ENCODE data around the gene FAM131A. TPM values are rescaled to one million over a fixed set of nuclear protein-coding genes. Genes with fewer than 3 reads are reported as not detected.

The FAM131A gene
- total RNA-seq, 1 experiment from 2014 or later: 15.1 TPM

- intact Hi-C loops (cut with micrococcal nuclease; ENCODE audit: unreplicated experiment): no loop called here
- no peak overlapping the region for H3K27ac ChIP-seq (ENCODE audit: low read depth, low read length, poor library complexity, severe bottlenecking)
Observed at GRCh38 chr3:184368586-184369183, 31.3 kb downstream of the FAM131A start.

GRCh38 chr3:184371570-184372018 lies 34.2 kb downstream of the FAM131A start:
- intact Hi-C loops (cut with micrococcal nuclease; ENCODE audit: unreplicated experiment): loop anchor here (1.0 to 10.0 kb wide), 4 partner anchors 96 to 413 kb away; no protein-coding TSS in a partner anchor
- DNase-seq (ENCODE audit: low spot score): peak; percentile 92
- peaks cover 11% of the 10 kb centered on the region for H3K4me1 ChIP-seq (ENCODE audit: insufficient read depth, low read length, poor library complexity, severe bottlenecking)
- H3K36me3 ChIP-seq (ENCODE audit: insufficient read depth, low read length, poor library complexity, severe bottlenecking): peaks cover 19% of the 10 kb centered on the region
- TF ChIP-seq CTCF (conservative IDR thresholded peaks at IDR 0.05; ENCODE audit: low read depth, low read length) (peak; percentile 89), EZH2 (IDR thresholded peaks at IDR 0.05; ENCODE audit: borderline replicate concordance, low read depth, low read length, poor library complexity, severe bottlenecking) (no peak)
- no peaks in the 10 kb centered on the region for H3K9me3 ChIP-seq (ENCODE audit: low read depth, low read length, poor library complexity, severe bottlenecking)
- no TSS peak for BruUV-seq (replicated peaks)
- peaks cover 7% of the 10 kb centered on the region for H3K27me3 ChIP-seq (replicated peaks; ENCODE audit: insufficient read depth, low read depth, low read length, poor library complexity)
- no peak overlapping the region for H3K4me3 ChIP-seq (ENCODE audit: low read depth, low read length, poor library complexity, severe bottlenecking)
- no peak overlapping the region for H3K27ac ChIP-seq (ENCODE audit: low read depth, low read length, poor library complexity, severe bottlenecking)
- ChIA-PET CTCF (interaction anchor here (0.6 to 1.7 kb wide), 16 partner anchors 14 to 827 kb away, joined by 3 to 46 read pairs (median 4); partner anchors contain the start of gene EPHB3), POLR2A (ENCODE audit: low non-redundant PET) (interaction anchor here (0.6 kb wide), 1 partner anchor 35 kb away, joined by 11 read pairs; no protein-coding TSS in a partner anchor)

More at GRCh38 chr3:184368586-184369183, 31.3 kb downstream of the FAM131A start:
- Histone ChIP-seq H3K36me3 (ENCODE audit: insufficient read depth, low read length, poor library complexity, severe bottlenecking) (peaks cover 31% of the 10 kb centered on the region), H3K4me1 (ENCODE audit: insufficient read depth, low read length, poor library complexity, severe bottlenecking) (peaks cover 11% of the 10 kb centered on the region), H3K27me3 (replicated peaks; ENCODE audit: insufficient read depth, low read depth, low read length, poor library complexity) (no peaks in the 10 kb centered on the region), H3K4me3 (ENCODE audit: low read depth, low read length, poor library complexity, severe bottlenecking) (no peak overlapping the region), H3K9me3 (ENCODE audit: low read depth, low read length, poor library complexity, severe bottlenecking) (no peaks in the 10 kb centered on the region)
- POLR2A ChIA-PET (ENCODE audit: low non-redundant PET): interaction anchor here (0.7 kb wide), 1 partner anchor 1877 kb away, joined by 3 read pairs; no protein-coding TSS in a partner anchor
- CTCF ChIA-PET: no interaction called here
- peak; percentile 46 for DNase-seq (ENCODE audit: low spot score)
- TF ChIP-seq EZH2 (IDR thresholded peaks at IDR 0.05; ENCODE audit: borderline replicate concordance, low read depth, low read length, poor library complexity, severe bottlenecking): no peak
- no peak for TF ChIP-seq CTCF (conservative IDR thresholded peaks at IDR 0.05; ENCODE audit: low read depth, low read length)
- BruUV-seq (replicated peaks): no TSS peak

- H3K4me1 ChIP-seq (ENCODE audit: insufficient read depth, low read length, poor library complexity, severe bottlenecking): peaks cover 11% of the 10 kb centered on the region
- peaks cover 12% of the 10 kb centered on the region for H3K36me3 ChIP-seq (ENCODE audit: insufficient read depth, low read length, poor library complexity, severe bottlenecking)
- CTCF ChIA-PET: interaction anchor here (0.6 to 1.7 kb wide), 8 partner anchors 19 to 405 kb away, joined by 3 to 46 read pairs (median 5); no protein-coding TSS in a partner anchor
- H3K4me3 ChIP-seq (ENCODE audit: low read depth, low read length, poor library complexity, severe bottlenecking): no peak overlapping the region
- no TSS peak for BruUV-seq (replicated peaks)
- H3K27ac ChIP-seq (ENCODE audit: low read depth, low read length, poor library complexity, severe bottlenecking): no peak overlapping the region
- TF ChIP-seq CTCF (conservative IDR thresholded peaks at IDR 0.05; ENCODE audit: low read depth, low read length): no peak
- no peak for TF ChIP-seq EZH2 (IDR thresholded peaks at IDR 0.05; ENCODE audit: borderline replicate concordance, low read depth, low read length, poor library complexity, severe bottlenecking)
- peaks cover 7% of the 10 kb centered on the region for H3K27me3 ChIP-seq (replicated peaks; ENCODE audit: insufficient read depth, low read depth, low read length, poor library complexity)
- POLR2A ChIA-PET (ENCODE audit: low non-redundant PET): no interaction called here
- intact Hi-C loops (cut with micrococcal nuclease; ENCODE audit: unreplicated experiment): loop anchor here (5.0 to 10.0 kb wide), 2 partner anchors 95 to 412 kb away; no protein-coding TSS in a partner anchor
- no peak for DNase-seq (ENCODE audit: low spot score)
- H3K9me3 ChIP-seq (ENCODE audit: low read depth, low read length, poor library complexity, severe bottlenecking): no peaks in the 10 kb centered on the region
Observed at GRCh38 chr3:184372296-184372821, 35.0 kb downstream of the FAM131A start.
